HG02588 (cell line): Measurements from ENCODE around the gene WWOX.

Experiments used
- ATAC-seq: cut with Tn5 transposase; IDR thresholded peaks from one replicate; pipeline ENCODE4 v1.9.1; 2021; ENCODE audit warnings: mild to moderate bottlenecking, moderate library complexity; ENCODE audit not compliant: unreplicated experiment

Gene WWOX

GRCh38 chr16:78743556-78743955, 644.1 kb downstream of the WWOX start:
- ATAC-seq, result no peak

- no peak for ATAC-seq
Measured at GRCh38 chr16:78744099-78744498, 644.6 kb downstream of the WWOX start.

- ATAC-seq, result no peak
Measured at GRCh38 chr16:78744796-78745107, 645.3 kb downstream of the WWOX start.

GRCh38 chr16:78745108-78746019, 645.9 kb downstream of the WWOX start:
- ATAC-seq, result no peak

GRCh38 chr16:78746718-78747117, 647.3 kb downstream of the WWOX start:
- ATAC-seq, result no peak

GRCh38 chr16:78748220-78748929, 648.9 kb downstream of the WWOX start:
- no peak for ATAC-seq

- no peak for ATAC-seq
Measured at GRCh38 chr16:78749745-78750268, 650.4 kb downstream of the WWOX start.

GRCh38 chr16:78750611-78751010, 651.2 kb downstream of the WWOX start:
- ATAC-seq, result no peak

GRCh38 chr16:78751601-78752000, 652.1 kb downstream of the WWOX start:
- no peak for ATAC-seq

- no peak for ATAC-seq
Measured at GRCh38 chr16:78754713-78755112, 655.3 kb downstream of the WWOX start.

GRCh38 chr16:78755751-78756661, 656.6 kb downstream of the WWOX start:
- no peak for ATAC-seq

GRCh38 chr16:78759596-78759995, 660.1 kb downstream of the WWOX start:
- no peak for ATAC-seq

- ATAC-seq, result no peak
Measured at GRCh38 chr16:78760611-78761010, 661.2 kb downstream of the WWOX start.

- ATAC-seq, result peak; percentile 86
Measured at GRCh38 chr16:78761427-78761826, 662.0 kb downstream of the WWOX start.

- ATAC-seq, result peak; percentile 66
Measured at GRCh38 chr16:78762222-78762621, 662.8 kb downstream of the WWOX start.

GRCh38 chr16:78763821-78764440, 664.5 kb downstream of the WWOX start:
- ATAC-seq, result no peak

- ATAC-seq, result no peak
Measured at GRCh38 chr16:78764478-78764877, 665.0 kb downstream of the WWOX start.

GRCh38 chr16:78768226-78768625, 668.8 kb downstream of the WWOX start:
- ATAC-seq, result no peak

- no peak for ATAC-seq
Measured at GRCh38 chr16:78768718-78769117, 669.3 kb downstream of the WWOX start.

GRCh38 chr16:78770353-78771091, 671.1 kb downstream of the WWOX start:
- ATAC-seq, result peak; percentile 52
